Measurements from ENCODE around the gene RACGAP1.

DNA sequence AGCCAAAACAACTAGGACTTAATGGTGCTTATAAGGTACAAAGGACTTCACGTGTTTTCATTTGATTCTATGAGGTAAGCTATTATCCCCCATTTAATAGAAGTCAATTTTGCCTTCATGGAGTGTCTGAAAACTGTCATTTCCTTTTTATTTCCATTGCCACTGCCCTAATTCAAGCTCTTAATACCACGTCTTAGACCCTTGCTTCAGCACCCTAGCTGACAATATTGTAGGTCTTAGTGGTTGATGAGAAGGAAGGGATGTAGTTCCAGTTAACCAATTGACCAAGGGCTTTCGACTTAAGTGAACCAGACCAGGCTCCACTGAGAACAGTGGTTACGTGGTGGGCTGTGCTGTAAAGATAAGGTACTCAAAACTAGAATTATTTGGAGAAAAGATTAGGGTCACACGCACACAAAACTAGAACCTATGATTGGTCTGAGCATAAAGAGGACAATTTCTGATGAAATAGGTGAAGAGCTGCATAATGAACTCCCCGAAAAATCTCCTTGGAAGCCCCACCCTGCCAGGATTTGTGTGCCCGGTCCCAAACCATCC lies 22.5 kb upstream of the RACGAP1 start:
- TF ChIP-seq POLR2A (IDR thresholded peaks at IDR 0.05; ENCODE audit: low read length) (no peak), GATA1 (IDR thresholded peaks at IDR 0.05; ENCODE audit: low read depth, low read length) (no peak)
